Muscle of leg (tissue), 11 donors: Measurements from ENCODE around the gene SPECC1. TPM values are rescaled to one million over a fixed set of nuclear protein-coding genes. Genes with fewer than 3 reads are reported as not detected.

ENCODE experiments used
- DNase-seq: peaks from one replicate; pipeline ENCODE4 v3.0.0; 2013
- H3K27ac ChIP-seq: one replicate; pipeline ENCODE4 v1.5.1; 2013; ENCODE audit warnings: mild to moderate bottlenecking, low read length, control low read depth
- H3K27me3 ChIP-seq: one replicate; pipeline ENCODE4 v1.6.1; 2013; ENCODE audit warnings: low read length; ENCODE audit not compliant: control insufficient read depth, insufficient read depth
- H3K36me3 ChIP-seq: one replicate; pipeline ENCODE4 v1.6.1; 2013; ENCODE audit warnings: low read length; ENCODE audit not compliant: control insufficient read depth, insufficient read depth
- H3K4me1 ChIP-seq: one replicate; pipeline ENCODE4 v1.6.1; 2013; ENCODE audit warnings: low read length; ENCODE audit not compliant: control insufficient read depth, insufficient read depth
- H3K4me3 ChIP-seq: one replicate; pipeline ENCODE4 v1.5.1; 2013; ENCODE audit warnings: low read length, control low read depth
- H3K9me3 ChIP-seq: replicated peaks from 2 replicates; pipeline ENCODE4 v1.6.1; 2013; ENCODE audit warnings: low read depth, low read length; ENCODE audit not compliant: control insufficient read depth
- WGBS: methylation state at CpG from one replicate; pipeline ENCODE4 v1.1.5; 2013; ENCODE audit warnings: missing lambda C conversion rate; ENCODE audit not compliant: insufficient coverage; 5-methylcytosine and 5-hydroxymethylcytosine counted together
- polyA plus RNA-seq, 8 donors: library from polyadenylated mRNA; unstranded; fragments of 120-200 nt; gene quantifications; one replicate each; pipeline versions ENCODE4 v1.2.1 to v1.2.3, GENCODE V29; 2013; ENCODE audit warnings: inconsistent platforms in 1 of 8, low replicate concordance in 1 of 8; ENCODE audit not compliant: insufficient read length in 8 of 8, insufficient read depth in 1 of 8
- total RNA-seq: library from RNA; stranded (reverse); fragments of 120-200 nt; gene quantifications from one replicate; pipeline ENCODE4 v1.2.4, GENCODE V29; 2013

Gene SPECC1
- total and polyA plus RNA-seq, 9 donors, result 5.7 to 11.6 (median 7.2) TPM

GRCh38 chr17:20171741-20172365, 162.7 kb downstream of the SPECC1 start:
- Histone ChIP-seq H3K4me1 (no peaks in the 10 kb centered on the region), H3K27me3 (peaks cover 2% of the 10 kb centered on the region), H3K4me3 (no peak overlapping the region), H3K36me3 (no peaks in the 10 kb centered on the region), H3K9me3 (no peaks in the 10 kb centered on the region), H3K27ac (no peak overlapping the region)
- DNase-seq, result no peak
- WGBS, result 43% methylated on average over 1 of the region's 2 CpGs

- no peak overlapping the region for H3K27ac ChIP-seq
- H3K9me3 ChIP-seq, result no peaks in the 10 kb centered on the region
- no peaks in the 10 kb centered on the region for H3K4me1 ChIP-seq
- H3K36me3 ChIP-seq, result no peaks in the 10 kb centered on the region
- WGBS, result 45% methylated on average over 2 of the region's 2 CpGs
- no peak overlapping the region for H3K4me3 ChIP-seq
- no peak for DNase-seq
- H3K27me3 ChIP-seq, result peaks cover 2% of the 10 kb centered on the region
These were observed 163.2 kb downstream of the SPECC1 start for GRCh38 chr17:20172376-20172775.

- no peak overlapping the region for H3K27ac ChIP-seq
- no CpG with 5 or more reads among the region's 1 CpG for WGBS
- no peaks in the 10 kb centered on the region for H3K4me1 ChIP-seq
- no peaks in the 10 kb centered on the region for H3K36me3 ChIP-seq
- H3K4me3 ChIP-seq, result no peak overlapping the region
- peaks cover 2% of the 10 kb centered on the region for H3K27me3 ChIP-seq
- DNase-seq, result no peak
- H3K9me3 ChIP-seq, result no peaks in the 10 kb centered on the region
These were observed 163.9 kb downstream of the SPECC1 start for GRCh38 chr17:20173091-20173490.

GRCh38 chr17:20174588-20175265, 165.6 kb downstream of the SPECC1 start:
- Histone ChIP-seq H3K9me3 (no peaks in the 10 kb centered on the region), H3K27me3 (peaks cover 4% of the 10 kb centered on the region), H3K27ac (no peak overlapping the region), H3K4me3 (no peak overlapping the region), H3K36me3 (no peaks in the 10 kb centered on the region), H3K4me1 (no peaks in the 10 kb centered on the region)
- WGBS, result 81% methylated on average over 9 of the region's 12 CpGs
- DNase-seq, result no peak

GRCh38 chr17:20179041-20179440, 169.9 kb downstream of the SPECC1 start:
- Histone ChIP-seq H3K27ac (no peak overlapping the region), H3K36me3 (no peaks in the 10 kb centered on the region), H3K4me1 (no peaks in the 10 kb centered on the region), H3K27me3 (peaks cover 4% of the 10 kb centered on the region), H3K4me3 (no peak overlapping the region), H3K9me3 (no peaks in the 10 kb centered on the region)
- 70% methylated on average over 3 of the region's 3 CpGs for WGBS
- no peak for DNase-seq

GRCh38 chr17:20180661-20181060, 171.5 kb downstream of the SPECC1 start:
- Histone ChIP-seq H3K4me3 (no peak overlapping the region), H3K9me3 (no peaks in the 10 kb centered on the region), H3K4me1 (no peaks in the 10 kb centered on the region), H3K36me3 (no peaks in the 10 kb centered on the region), H3K27ac (no peak overlapping the region), H3K27me3 (peaks cover 2% of the 10 kb centered on the region)
- no CpG with 5 or more reads among the region's 1 CpG for WGBS
- DNase-seq, result no peak

GRCh38 chr17:20184181-20184580, 175.0 kb downstream of the SPECC1 start:
- DNase-seq, result peak; percentile 15
- Histone ChIP-seq H3K36me3 (no peaks in the 10 kb centered on the region), H3K27ac (no peak overlapping the region), H3K4me1 (no peaks in the 10 kb centered on the region), H3K9me3 (no peaks in the 10 kb centered on the region), H3K4me3 (no peak overlapping the region), H3K27me3 (peaks cover 2% of the 10 kb centered on the region)
- WGBS, result no CpG with 5 or more reads among the region's 2 CpGs

- WGBS, result 78% methylated on average over 9 of the region's 10 CpGs
- no peaks in the 10 kb centered on the region for H3K27me3 ChIP-seq
- no peak overlapping the region for H3K4me3 ChIP-seq
- H3K36me3 ChIP-seq, result no peaks in the 10 kb centered on the region
- H3K27ac ChIP-seq, result no peak overlapping the region
- peaks cover 2% of the 10 kb centered on the region for H3K4me1 ChIP-seq
- no peaks in the 10 kb centered on the region for H3K9me3 ChIP-seq
- no peak for DNase-seq
These were observed 175.9 kb downstream of the SPECC1 start for GRCh38 chr17:20184977-20185619.

- 70% methylated on average over 1 of the region's 4 CpGs for WGBS
- Histone ChIP-seq H3K36me3 (no peaks in the 10 kb centered on the region), H3K27me3 (no peaks in the 10 kb centered on the region), H3K9me3 (no peaks in the 10 kb centered on the region), H3K4me3 (no peak overlapping the region), H3K27ac (no peak overlapping the region), H3K4me1 (peaks cover 2% of the 10 kb centered on the region)
- DNase-seq, result no peak
These were observed 177.9 kb downstream of the SPECC1 start for GRCh38 chr17:20187049-20187448.

- peak; percentile 40 for DNase-seq
- Histone ChIP-seq H3K9me3 (no peaks in the 10 kb centered on the region), H3K27ac (peak overlapping the region; percentile 42), H3K4me1 (peaks cover 2% of the 10 kb centered on the region), H3K4me3 (no peak overlapping the region), H3K36me3 (no peaks in the 10 kb centered on the region), H3K27me3 (no peaks in the 10 kb centered on the region)
- 93% methylated on average over 3 of the region's 5 CpGs for whole genome bisulfite sequencing
These were observed 180.1 kb downstream of the SPECC1 start for GRCh38 chr17:20189302-20189701.
